HG03066 (cell line): ENCODE measurements around the gene FSHR.

Experiments
- ATAC-seq: cut with Tn5 transposase; IDR thresholded peaks from one replicate; pipeline ENCODE4 v1.9.1; 2021; ENCODE audit warnings: low read depth; ENCODE audit not compliant: unreplicated experiment

The FSHR gene

DNA sequence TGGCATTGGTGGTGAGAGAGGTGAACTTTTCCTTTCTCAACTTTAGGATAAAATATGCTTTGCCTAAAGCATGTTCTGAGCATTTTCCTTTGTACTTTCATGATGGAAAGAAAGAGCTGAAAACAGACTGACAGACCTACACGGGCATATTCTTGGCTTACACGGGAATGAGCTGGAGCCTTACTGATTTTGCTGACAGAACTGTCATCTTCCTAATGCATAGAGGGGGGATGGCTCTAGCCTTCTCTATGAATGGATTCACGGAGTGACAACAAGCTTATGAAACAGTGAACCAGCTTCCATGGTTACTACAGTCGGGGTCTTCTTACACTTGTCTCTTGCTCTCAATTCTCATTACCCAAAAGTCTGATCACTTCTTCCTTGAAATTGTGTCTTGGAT is 32.2 kb downstream of the FSHR start:
- ATAC-seq: no peak

DNA sequence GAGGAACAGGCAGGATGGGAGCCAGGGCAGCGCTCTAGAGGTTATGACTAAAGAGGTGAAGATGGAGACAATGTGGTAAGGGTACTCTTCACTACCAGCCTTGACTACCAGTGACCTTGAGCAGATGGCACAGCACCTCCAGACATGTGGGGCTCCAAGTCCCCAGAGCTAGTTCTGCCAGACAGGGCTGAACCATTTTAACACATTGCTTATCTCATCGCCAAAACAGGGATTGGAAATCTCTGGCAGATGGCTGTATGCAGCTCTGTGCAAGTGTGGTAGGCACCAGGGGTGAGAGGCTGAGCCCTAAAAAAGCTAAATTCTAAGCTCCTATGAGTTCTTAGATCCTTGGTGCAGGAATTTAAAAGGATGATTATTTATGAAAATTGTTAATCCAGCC is 41.3 kb downstream of the FSHR start:
- ATAC-seq: no peak

DNA sequence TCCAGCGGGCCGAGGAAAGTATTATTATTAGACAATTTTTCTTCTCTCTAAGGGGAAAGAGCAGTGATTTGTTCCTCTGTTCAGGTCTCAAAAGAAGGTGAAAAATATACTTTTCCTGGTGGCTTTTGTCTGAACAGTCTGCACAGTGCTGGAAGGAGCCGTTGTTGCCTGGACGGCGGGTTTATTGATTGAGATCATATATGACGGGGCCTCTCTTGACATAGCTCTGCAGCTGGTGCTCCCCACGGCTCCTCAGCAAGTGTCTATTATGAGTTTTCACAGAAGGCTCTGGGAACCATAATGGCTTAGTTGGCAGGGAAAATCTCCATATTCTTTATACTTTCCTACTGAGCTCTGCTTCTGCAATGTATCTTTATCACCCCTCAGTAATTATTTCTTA is 42.9 kb downstream of the FSHR start:
- no peak for ATAC-seq

DNA sequence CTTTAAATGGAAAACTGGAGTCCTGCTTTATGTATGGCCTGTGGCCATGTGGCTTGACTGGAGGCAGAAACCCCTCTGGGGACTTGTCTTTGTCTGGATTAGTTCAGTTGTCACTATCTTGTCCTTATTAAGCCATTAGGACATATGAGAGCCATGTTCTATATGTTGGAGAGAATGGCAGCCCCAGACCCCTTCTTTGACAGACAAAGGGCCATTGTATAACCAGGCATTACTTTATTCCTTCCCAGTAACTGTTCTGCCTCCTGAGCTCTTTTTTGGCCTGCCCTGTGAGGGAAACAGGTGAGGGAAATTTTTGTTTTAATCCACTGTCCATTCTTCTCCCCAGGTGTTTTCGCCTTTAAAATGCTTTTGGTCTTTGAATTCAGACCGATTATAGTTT is 43.3 kb downstream of the FSHR start:
- no peak for ATAC-seq

DNA sequence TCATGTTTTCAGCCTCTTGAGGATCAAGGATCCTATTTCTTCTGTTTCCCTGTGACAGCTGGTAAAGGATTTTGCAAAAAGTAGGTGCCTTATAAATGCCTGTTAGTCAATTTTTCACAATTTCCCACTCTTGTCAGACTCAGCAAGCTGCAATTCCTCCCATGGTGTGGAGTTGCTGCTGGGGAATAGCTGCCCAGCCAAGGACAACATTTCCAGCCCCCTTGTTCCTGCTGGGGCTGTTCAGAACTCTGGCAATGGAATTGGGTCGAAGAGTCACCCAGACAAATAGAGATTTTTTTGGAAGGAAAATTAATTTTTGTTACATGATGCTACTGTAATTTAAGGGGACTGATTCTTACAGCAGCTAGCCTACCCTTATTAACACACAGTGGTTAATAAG is 43.7 kb downstream of the FSHR start:
- no peak for ATAC-seq

DNA sequence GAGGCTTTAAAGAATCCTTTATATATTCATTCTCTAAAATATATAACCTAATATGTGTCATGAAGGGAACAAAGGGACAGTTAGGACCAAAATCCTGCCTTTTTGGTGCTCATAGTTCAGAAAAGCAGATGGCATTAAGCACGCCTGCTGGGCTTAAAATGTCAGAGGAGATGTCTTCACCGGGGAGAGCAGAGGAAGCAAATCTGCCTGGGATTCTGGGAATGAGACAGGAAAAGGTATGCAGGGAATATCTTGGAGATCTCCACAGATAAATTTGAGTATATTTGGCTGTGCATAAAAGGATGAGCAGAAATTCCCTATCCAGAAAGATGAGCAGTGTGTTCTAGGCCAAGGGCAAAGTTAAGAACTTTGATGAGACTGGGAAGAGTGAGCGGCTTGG is 45.5 kb downstream of the FSHR start:
- ATAC-seq: no peak

DNA sequence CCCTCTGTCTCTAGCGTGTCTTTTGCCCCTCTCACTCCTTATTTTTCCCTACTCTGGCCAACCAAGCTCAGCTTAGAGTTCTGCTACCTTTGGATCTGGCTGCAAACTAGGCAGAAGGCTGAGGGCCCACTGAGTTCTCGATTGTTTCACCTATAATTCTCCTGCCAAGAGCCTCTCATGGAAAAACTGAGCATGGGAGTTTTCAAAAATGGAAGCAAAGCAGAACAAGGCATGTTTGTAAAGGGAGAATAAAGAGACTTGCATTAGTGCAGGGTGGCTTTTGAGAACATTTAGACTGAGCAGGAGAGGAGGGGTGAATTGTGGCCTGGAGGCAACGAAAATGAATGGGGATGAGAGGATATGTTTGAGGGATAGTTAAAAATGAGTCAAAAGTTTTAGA is 45.9 kb downstream of the FSHR start:
- ATAC-seq: no peak

DNA sequence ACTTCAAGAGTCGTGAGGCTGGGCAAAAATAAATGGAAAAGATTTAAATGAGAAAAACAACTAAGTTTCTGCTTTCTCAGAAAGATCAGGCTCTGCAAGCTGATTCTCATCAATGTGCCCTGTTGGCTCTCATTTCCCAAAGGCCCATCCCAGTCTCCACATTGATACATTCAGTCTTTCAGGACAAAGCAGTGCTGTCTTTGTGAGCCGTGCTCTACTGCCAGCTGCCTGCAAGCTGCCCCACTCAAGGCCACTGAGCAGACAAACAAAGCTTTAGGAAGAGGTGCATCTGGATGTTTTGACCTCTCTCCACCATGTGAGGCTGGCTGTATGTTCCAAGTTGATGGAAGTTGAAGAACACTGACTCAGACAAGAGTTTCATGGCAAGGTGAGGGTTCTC is 48.8 kb downstream of the FSHR start:
- no peak for ATAC-seq

DNA sequence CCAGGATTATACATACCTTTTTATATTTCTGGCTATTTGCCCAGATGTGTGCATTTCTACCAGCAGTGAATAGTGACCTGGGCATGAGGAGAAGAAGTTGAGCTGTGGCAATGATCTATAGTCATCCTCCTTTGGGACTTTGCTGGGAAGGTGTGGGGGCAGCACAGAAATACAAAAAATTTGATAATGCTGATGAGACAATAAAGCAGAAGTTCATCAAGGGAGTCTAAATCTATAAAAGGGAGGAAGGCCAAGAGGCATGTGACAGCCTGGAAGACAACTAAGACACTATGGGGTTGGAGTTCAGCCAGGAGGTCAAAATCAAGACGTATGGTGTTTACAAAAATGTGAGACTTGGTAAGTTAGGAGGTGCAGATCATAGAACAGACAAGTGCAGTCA is 52.2 kb downstream of the FSHR start:
- no peak for ATAC-seq

DNA sequence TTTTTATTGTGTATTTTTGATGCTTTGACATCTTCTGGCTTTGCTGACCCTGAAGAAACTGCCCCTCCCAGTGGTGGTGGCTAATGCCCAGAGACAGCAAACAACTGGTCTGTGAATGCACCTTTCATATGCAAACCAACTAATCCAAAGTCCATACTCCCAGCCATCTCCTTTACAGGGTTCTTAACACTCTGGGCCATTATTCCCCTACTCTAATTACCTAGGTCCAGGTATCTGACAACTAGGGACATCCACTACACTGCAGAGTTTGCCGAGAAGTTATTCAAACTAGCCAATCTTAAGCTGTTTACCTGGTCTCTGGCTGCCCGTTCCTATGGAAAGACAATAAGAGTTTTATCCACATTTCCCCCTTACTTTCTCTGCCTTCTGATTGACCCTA is 73.6 kb downstream of the FSHR start:
- ATAC-seq: no peak

DNA sequence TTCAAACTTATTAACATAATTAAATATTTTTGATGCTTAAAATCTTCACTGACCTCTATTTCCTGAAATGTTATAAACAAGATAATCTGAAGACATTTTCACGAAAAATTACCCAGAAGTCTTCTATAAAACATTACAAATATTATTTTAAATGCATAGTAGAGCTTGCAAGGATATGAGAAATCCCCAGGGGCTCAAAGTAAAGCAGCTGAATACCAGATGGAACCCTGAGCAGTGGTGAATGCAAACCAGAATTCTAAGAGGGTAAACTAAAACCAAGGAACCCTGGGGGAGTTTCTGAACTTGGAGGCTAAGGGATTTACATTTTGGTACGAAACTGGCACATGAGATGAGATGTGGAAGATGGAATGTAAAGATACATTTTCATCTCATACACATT is 83.6 kb downstream of the FSHR start:
- no peak for ATAC-seq

DNA sequence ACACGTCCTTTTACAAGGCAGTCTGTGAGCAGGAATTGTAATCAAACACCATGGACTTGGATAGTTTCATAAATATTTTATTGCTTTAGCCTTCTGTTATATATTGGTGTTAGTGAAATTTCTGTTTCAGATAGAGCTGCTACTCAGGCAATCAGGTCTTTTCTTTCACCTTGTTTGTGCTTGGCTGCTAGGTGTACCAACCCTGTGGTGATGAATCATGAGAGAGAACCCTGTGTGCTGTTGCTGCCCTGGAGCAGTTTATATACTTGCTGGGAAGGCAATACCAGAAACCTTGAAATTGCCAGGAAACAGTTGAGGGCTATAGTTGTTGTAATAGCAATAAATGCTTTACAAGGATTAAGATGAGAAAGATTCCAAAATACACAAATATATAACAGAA is 84.5 kb downstream of the FSHR start:
- no peak for ATAC-seq

DNA sequence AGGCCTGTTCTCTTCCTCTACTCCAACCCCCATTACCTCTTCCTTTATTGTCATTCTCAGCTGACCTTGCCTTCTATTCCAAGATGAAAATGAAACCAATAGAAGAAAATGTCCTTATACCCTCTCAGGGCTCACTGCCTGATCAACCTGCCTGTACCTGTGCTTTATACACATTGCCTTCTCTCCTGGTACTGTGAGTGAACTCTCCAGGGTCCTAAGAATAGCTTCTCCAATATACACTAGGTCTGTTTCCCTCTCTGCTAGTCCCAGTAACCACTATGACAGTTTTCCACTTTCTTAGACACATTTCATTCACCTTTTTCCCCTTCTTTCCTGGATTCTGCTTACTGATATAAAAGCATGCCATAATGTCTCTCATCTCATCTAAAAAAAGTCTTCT is 85.7 kb downstream of the FSHR start:
- ATAC-seq: no peak

DNA sequence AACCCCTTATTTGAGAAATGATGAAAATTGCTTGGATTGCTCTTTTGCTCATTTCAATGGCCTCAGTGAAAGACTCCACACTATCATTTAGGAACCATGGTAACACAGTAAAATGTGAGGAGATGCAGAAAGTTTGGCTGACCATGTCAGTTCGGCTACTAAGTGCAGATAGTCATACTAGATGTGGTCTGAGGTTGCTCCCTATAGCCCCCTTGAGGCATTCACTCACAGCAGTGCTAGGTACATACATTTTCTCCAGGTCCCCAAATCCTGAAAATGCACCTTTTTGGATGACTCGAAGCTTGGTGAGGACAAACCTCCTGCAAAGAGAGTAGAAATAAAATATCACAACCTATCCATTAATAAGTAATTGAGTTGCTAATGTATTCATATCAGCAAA is 86.3 kb downstream of the FSHR start:
- no peak for ATAC-seq

DNA sequence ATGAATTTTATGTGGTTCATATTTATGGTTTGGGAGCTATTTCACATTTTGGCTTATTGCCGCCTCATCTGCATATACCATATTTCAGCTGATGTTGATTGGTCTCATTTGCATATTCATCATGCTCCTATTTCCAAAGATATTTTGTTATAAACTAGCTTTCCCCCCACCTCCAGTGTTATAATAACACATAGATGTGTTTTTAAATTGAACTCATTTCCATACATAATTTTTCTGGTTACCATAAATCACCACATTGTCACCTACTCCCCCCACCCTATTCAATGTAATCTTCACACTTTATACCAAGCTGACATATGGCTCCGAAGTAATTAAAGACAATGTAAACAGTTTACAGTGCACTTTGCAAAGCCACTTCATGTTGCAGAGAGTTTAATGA is 101.2 kb downstream of the FSHR start:
- no peak for ATAC-seq

DNA sequence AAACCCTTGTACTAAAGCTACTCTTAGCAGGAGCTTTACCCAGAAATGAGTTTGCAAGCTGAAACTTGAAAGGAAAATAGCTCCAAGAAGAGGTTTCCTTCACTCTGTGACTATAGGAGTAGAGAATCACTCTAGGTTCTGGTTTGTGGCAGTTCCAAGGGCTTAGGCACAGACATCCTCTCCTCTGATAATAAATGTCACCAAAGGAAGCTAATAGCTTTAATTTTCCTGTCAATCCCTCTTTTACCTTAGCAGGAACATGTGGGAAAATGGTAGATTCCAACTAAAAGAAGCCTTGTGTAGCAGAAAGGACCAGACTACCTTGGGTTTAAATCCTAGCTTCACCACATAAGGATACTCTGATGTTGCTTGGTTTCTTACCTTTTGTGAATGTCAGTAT is 104.0 kb downstream of the FSHR start:
- ATAC-seq: no peak

DNA sequence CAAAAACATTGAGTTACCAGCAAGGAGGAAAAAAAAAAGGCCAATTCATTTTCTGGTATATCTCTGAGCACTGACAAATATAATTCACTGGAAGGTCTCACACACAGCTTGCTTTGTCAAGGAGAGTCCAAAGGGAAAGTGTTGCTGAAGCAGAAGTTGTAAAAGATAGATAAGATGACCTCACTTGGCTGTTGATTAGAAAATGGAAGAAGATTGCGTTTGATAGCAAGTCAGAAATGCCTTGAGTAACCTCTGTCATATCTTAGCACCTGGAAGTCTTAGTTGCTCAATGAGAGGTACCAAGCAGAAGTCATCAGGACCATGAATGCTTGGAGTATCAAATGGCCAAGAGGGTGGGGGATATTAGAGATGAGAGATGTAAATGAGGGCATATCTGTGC is 105.2 kb downstream of the FSHR start:
- ATAC-seq: no peak

DNA sequence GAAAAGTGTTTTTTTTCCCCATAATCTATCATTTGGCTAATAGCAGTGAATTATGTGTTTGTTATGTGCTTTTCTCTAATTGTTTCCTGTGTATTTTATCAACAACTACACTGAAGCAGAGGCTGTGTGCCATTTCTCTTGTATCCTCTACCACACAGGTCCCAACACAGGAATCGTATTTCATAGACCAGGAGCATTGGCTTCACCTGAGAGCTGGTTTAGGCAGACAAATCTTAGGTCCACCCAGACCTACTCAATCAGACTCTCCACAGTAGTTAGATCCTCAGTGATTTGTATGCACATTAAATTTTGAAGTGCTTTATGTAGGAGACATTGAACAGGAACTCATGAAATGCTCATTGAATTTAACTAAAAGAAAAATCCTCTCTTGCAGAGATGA is 109.2 kb downstream of the FSHR start:
- no peak for ATAC-seq

DNA sequence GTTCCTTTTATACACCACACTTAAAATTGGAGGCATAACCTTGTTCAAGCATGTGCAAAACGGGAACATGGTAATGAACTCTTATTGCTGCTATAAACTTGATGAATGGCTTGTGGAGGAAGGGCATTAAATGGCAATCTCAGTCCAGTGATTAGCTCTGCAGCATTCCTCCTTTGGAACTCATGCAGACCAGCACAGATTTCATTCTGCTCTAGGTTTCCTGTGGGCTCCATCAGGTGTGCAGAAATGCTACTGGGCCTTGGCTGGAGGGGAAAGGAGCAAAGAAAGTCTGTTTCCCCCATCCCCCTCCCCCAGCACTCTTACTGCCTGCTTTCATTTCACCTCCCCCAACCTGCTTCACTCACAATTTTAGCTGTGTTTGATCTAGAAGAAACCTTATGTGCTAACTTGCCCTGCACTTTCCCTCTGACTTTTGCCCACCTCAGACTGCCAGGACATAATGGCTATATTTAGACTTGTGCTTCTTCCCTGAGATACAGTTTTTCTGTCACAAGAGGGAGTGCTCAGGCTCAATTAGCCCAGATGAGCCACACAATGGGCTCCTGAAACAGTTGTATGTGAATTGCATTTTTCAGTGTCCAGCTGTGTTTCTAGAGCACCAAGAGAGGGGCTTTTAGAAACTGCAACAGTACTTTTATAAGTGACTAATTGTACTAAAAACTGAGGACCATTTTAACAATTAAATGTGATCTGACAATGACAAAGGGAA is 109.8 kb downstream of the FSHR start:
- ATAC-seq: no peak

DNA sequence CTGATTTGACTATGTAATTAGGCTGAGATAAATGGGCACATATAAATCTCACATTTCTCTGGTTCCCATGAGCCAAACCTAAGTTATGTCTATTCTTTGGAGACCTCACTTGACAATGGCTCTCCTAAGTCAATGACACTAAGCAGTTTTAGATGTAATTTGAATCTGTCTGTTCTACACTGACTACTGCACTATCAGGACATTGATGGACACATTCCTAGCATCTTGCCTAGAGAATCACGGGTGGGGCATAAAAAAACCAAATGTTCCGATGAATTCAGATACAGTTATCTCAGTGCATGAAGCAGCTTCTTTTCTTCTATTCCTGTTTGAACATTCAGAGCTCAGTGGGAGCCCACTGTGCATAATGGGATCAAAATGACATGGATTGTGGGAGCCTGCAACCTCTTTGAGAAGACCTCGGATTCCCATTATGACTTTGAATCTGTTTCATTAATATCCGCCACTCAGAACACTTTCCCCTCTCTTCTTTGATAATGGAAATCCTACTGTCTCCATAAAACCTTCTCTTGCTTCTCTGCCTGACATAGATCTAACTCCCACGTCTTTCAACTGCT is 110.8 kb downstream of the FSHR start:
- no peak for ATAC-seq

DNA sequence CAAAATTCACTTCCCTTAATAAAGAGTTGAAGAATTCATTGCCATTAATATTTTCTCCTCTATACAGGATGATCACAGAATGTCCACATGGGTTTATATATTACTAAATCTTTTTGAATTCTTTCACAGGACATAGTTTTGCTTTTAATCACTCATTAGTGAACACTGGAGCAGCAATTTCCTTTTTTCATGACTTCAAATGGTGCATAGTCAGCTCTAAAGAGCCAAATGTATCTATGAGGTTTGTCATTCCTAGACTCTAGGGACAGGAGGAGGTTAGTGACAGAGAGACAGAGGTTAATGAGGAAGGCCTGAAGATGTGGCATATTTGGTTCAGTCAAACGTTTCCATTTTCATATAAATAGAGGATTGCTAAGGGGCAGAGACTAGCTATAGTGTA is 111.8 kb downstream of the FSHR start:
- ATAC-seq: no peak

DNA sequence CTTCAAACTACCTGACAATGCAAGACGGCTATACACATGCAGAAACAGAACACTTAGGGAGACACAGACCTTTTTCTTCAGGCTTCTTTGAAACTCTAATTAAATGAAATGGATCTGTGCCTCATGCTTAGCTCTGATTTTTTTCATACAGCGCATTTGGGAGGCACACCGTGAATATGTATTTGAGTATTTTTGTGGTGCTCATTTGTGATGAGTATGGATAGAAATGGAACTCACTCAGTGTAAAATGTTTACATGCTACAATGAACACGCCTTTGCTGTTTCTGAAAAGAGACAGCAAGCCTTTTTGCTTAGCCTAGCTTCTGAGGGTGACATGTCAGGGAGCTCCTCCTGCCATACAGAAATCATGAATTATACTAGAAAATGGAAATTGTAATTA is 113.3 kb downstream of the FSHR start:
- ATAC-seq: no peak

DNA sequence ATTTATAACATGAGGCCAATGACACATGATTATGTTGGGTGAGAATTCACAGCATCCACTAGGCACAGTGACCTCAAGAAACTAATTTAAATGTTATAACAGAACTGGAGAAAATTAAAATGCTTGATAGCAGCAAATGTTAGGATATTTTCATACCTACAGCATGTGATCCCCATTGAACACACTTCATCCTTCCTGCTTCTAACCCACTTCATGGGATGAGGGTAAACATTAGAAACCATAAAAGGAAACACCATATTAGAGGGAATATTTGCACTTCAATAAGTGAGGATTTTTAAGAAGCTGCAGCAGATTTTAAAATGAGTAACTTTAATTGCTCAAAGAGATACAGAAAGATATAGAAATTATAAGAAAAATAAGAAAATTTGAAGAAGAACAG is 117.1 kb downstream of the FSHR start:
- no peak for ATAC-seq
